PFSK-1 (cell line): ENCODE results near the gene RAB3GAP1.

ENCODE experiments used
- POLR2AphosphoS5 ChIP-seq: IDR thresholded peaks from 2 replicates; pipeline ENCODE4 v1.6.1; 2012; ENCODE audit warnings: low read depth, mild to moderate bottlenecking, control low read depth, low read length, moderate library complexity
- SIN3A ChIP-seq: IDR thresholded peaks from 2 replicates; pipeline ENCODE4 v1.6.1; 2012; ENCODE audit warnings: mild to moderate bottlenecking, low read length, moderate library complexity, borderline replicate concordance; ENCODE audit not compliant: insufficient read depth
- TAF1 ChIP-seq: IDR thresholded peaks from 2 replicates; pipeline ENCODE4 v1.6.1; 2012; ENCODE audit warnings: low read length, control low read depth, borderline replicate concordance; ENCODE audit not compliant: insufficient read depth
- TF ChIP-seq, protein P1 (sequence below), 2 experiments: IDR thresholded peaks; 2 replicates each; pipeline versions ENCODE4 v1.6.1 to v1.8.0; 2011 to 2012; ENCODE audit warnings: low read depth in 2 of 2, low read length in 2 of 2, control low read depth in 1 of 2, inconsistent platforms in 1 of 2, mild to moderate bottlenecking in 1 of 2, moderate library complexity in 1 of 2; ENCODE audit not compliant: insufficient read depth in 1 of 2

DNA sequence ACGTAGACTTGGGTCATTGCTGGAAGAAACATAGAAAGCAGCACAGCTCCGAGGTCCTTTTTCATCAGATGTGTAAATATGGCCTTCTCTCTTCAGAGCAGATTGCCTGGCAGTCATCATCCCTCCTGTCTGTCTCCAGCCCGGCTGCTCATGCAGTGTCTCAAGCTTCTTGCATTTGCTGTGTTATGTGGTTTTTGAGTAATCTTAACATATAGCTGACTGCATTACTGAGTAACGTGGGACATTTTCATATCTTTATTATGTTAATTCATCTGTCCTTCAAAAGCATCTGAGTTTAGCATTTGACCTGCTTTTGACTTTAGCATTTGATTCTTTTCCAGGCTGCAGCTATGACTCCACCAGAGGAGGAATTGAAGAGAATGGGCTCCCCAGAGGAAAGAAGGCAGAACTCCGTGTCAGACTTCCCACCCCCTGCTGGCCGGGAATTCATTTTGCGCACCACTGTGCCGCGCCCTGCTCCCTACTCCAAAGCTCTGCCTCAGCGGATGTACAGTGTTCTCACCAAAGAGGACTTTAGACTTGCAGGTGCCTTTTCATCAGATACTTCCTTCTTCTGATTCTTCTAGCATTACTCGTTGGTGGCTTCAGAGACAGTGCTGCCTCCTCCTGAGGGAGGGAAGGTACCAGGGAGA is 116.2 kb downstream of the RAB3GAP1 start:
- TF ChIP-seq, protein P1, sequence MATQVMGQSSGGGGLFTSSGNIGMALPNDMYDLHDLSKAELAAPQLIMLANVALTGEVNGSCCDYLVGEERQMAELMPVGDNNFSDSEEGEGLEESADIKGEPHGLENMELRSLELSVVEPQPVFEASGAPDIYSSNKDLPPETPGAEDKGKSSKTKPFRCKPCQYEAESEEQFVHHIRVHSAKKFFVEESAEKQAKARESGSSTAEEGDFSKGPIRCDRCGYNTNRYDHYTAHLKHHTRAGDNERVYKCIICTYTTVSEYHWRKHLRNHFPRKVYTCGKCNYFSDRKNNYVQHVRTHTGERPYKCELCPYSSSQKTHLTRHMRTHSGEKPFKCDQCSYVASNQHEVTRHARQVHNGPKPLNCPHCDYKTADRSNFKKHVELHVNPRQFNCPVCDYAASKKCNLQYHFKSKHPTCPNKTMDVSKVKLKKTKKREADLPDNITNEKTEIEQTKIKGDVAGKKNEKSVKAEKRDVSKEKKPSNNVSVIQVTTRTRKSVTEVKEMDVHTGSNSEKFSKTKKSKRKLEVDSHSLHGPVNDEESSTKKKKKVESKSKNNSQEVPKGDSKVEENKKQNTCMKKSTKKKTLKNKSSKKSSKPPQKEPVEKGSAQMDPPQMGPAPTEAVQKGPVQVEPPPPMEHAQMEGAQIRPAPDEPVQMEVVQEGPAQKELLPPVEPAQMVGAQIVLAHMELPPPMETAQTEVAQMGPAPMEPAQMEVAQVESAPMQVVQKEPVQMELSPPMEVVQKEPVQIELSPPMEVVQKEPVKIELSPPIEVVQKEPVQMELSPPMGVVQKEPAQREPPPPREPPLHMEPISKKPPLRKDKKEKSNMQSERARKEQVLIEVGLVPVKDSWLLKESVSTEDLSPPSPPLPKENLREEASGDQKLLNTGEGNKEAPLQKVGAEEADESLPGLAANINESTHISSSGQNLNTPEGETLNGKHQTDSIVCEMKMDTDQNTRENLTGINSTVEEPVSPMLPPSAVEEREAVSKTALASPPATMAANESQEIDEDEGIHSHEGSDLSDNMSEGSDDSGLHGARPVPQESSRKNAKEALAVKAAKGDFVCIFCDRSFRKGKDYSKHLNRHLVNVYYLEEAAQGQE (IDR thresholded peaks at IDR 0.05; ENCODE audit: insufficient read depth in 1 of 2, low read depth in 2 of 2, low read length in 2 of 2): no peak
- TF ChIP-seq POLR2AphosphoS5 (no peak), TAF1 (no peak), SIN3A (no peak)
